Measurements from ENCODE around the gene ENPP6. TPM values are rescaled to one million over a fixed set of nuclear protein-coding genes. Genes with fewer than 3 reads are reported as not detected.

The ENPP6 gene
- total and polyA plus RNA-seq, 2 donors (not counting 1 experiment from before 2014, with no cell fraction given): 0.01 TPM; not detected in 1

GRCh38 chr4:184168406-184169019 lies 49.2 kb downstream of the ENPP6 start:
- peaks cover 0 to 3% (median 0%) of the 10 kb centered on the region in 3 donors for H3K9me3 ChIP-seq (ENCODE audit: control extremely low read depth in 1 of 3, control insufficient read depth in 2 of 3, insufficient read depth in 1 of 3, low read length in 2 of 3)
- H4K20me1 ChIP-seq (ENCODE audit: control insufficient read depth, insufficient read depth, low read length, poor library complexity, severe bottlenecking): no peaks in the 10 kb centered on the region
- intact Hi-C loops (cut with micrococcal nuclease): loop anchor here (1.0 kb wide), 1 partner anchor 328 kb away; no protein-coding TSS in a partner anchor
- 11% methylated on average over 27 of the region's 33 CpGs for WGBS (ENCODE audit: insufficient coverage)
- peaks cover 7 to 9% of the 10 kb centered on the region in 2 donors for H3K4me1 ChIP-seq (ENCODE audit: control insufficient read depth in 2 of 2, insufficient read depth in 2 of 2, low read length in 2 of 2)
- peaks cover 62% of the 10 kb centered on the region for H3K27me3 Mint-ChIP-seq
- ATAC-seq (ENCODE audit: low read depth) (peak; percentile 69), DNase-seq (peak; percentile 53)
- no peaks in the 10 kb centered on the region for H3K9me3 Mint-ChIP-seq (ENCODE audit: insufficient read depth)
- H3K4me3 Mint-ChIP-seq: no peak overlapping the region
- H3K4me1 Mint-ChIP-seq: peaks cover 6% of the 10 kb centered on the region
- POLR2A ChIA-PET: no interaction called here
- no peak overlapping the region for H3K4me3 ChIP-seq (ENCODE audit: control extremely low read depth in 1 of 5, extremely low read depth in 1 of 5, insufficient read depth in 1 of 5, low read depth in 2 of 5, low read length in 4 of 5)
- peaks cover 0 to 26% (median 9%) of the 10 kb centered on the region in 4 experiments for H3K27me3 ChIP-seq (replicated peaks in 1 of 4; ENCODE audit: control extremely low read depth in 1 of 4, control insufficient read depth in 3 of 4, insufficient read depth in 4 of 4, low read length in 3 of 4)
- no peaks in the 10 kb centered on the region for H3K36me3 ChIP-seq (replicated peaks in 1 of 2; ENCODE audit: control extremely low read depth in 1 of 2, control insufficient read depth in 1 of 2, extremely low read depth in 1 of 2, insufficient read depth in 2 of 2, low read length in 1 of 2)
- H3K9ac ChIP-seq (ENCODE audit: low read length): no peak overlapping the region
- no peaks in the 10 kb centered on the region for H3K79me2 ChIP-seq (ENCODE audit: control insufficient read depth, insufficient read depth, low read length)
- CTCF ChIA-PET: interaction anchor here (0.6 to 2.1 kb wide), 2 partner anchors 9 to 699 kb away, joined by 3 to 6 read pairs; no protein-coding TSS in a partner anchor
- no peak overlapping the region for H3K27ac Mint-ChIP-seq
- TF ChIP-seq CTCF (IDR thresholded peaks at IDR 0.05) (peak; percentile 78), EZH2 (IDR thresholded peaks at IDR 0.05; ENCODE audit: borderline replicate concordance, insufficient read depth, low read depth, low read length, poor library complexity, severe bottlenecking) (no peak)
- peak overlapping the region; percentile 54 for H2AFZ ChIP-seq (ENCODE audit: insufficient read depth, low read depth, low read length, poor library complexity, severe bottlenecking)
- no peak overlapping the region for H3K27ac ChIP-seq (ENCODE audit: low read length in 2 of 2)
- peak overlapping the region; percentile 41 for H3K4me2 ChIP-seq (replicated peaks; ENCODE audit: low read depth, low read length, poor library complexity, severe bottlenecking)

GRCh38 chr4:184167576-184167975 lies 50.1 kb downstream of the ENPP6 start:
- peaks cover 0 to 3% (median 0%) of the 10 kb centered on the region in 3 donors for H3K9me3 ChIP-seq (ENCODE audit: control extremely low read depth in 1 of 3, control insufficient read depth in 2 of 3, insufficient read depth in 1 of 3, low read length in 2 of 3)
- TF ChIP-seq EZH2 (IDR thresholded peaks at IDR 0.05; ENCODE audit: borderline replicate concordance, insufficient read depth, low read depth, low read length, poor library complexity, severe bottlenecking) (no peak), CTCF (IDR thresholded peaks at IDR 0.05) (no peak)
- no peak overlapping the region for H3K4me3 ChIP-seq (ENCODE audit: control extremely low read depth in 1 of 5, extremely low read depth in 1 of 5, insufficient read depth in 1 of 5, low read depth in 2 of 5, low read length in 4 of 5)
- H3K27me3 Mint-ChIP-seq: peaks cover 59% of the 10 kb centered on the region
- H3K4me2 ChIP-seq (replicated peaks; ENCODE audit: low read depth, low read length, poor library complexity, severe bottlenecking): no peak overlapping the region
- no peak overlapping the region for H2AFZ ChIP-seq (ENCODE audit: insufficient read depth, low read depth, low read length, poor library complexity, severe bottlenecking)
- no peak overlapping the region for H3K9ac ChIP-seq (ENCODE audit: low read length)
- H3K27ac Mint-ChIP-seq: no peak overlapping the region
- H3K4me3 Mint-ChIP-seq: no peak overlapping the region
- no peak overlapping the region for H3K27ac ChIP-seq (ENCODE audit: low read length in 2 of 2)
- intact Hi-C loops (cut with micrococcal nuclease): no loop called here
- CTCF ChIA-PET: interaction anchor here (2.1 kb wide), 1 partner anchor 698 kb away, joined by 6 read pairs; no protein-coding TSS in a partner anchor
- 64% methylated on average over 9 of the region's 9 CpGs for WGBS (ENCODE audit: insufficient coverage)
- no peaks in the 10 kb centered on the region for H3K79me2 ChIP-seq (ENCODE audit: control insufficient read depth, insufficient read depth, low read length)
- POLR2A ChIA-PET: no interaction called here
- no peaks in the 10 kb centered on the region for H3K36me3 ChIP-seq (replicated peaks in 1 of 2; ENCODE audit: control extremely low read depth in 1 of 2, control insufficient read depth in 1 of 2, extremely low read depth in 1 of 2, insufficient read depth in 2 of 2, low read length in 1 of 2)
- no peaks in the 10 kb centered on the region for H3K9me3 Mint-ChIP-seq (ENCODE audit: insufficient read depth)
- H3K4me1 Mint-ChIP-seq: peaks cover 6% of the 10 kb centered on the region
- ATAC-seq (ENCODE audit: low read depth): peak; percentile 33
- peaks cover 7 to 9% of the 10 kb centered on the region in 2 donors for H3K4me1 ChIP-seq (ENCODE audit: control insufficient read depth in 2 of 2, insufficient read depth in 2 of 2, low read length in 2 of 2)
- no peaks in the 10 kb centered on the region for H4K20me1 ChIP-seq (ENCODE audit: control insufficient read depth, insufficient read depth, low read length, poor library complexity, severe bottlenecking)
- peak; percentile 10 for DNase-seq
- H3K27me3 ChIP-seq (replicated peaks in 1 of 4; ENCODE audit: control extremely low read depth in 1 of 4, control insufficient read depth in 3 of 4, insufficient read depth in 4 of 4, low read length in 3 of 4): peaks cover 0 to 26% (median 9%) of the 10 kb centered on the region in 4 experiments
